Effector memory CD8-positive, alpha-beta T cell (primary cell): ENCODE measurements around the gene CHN2.
A peak's percentile ranks its signal among the peaks of the same experiment; 100 is the strongest.

Experiments
- ATAC-seq: fragments of 150-1000 bp; cut with Tn5 transposase; replicated peaks from 2 replicates; pipeline ENCODE4 v1.10.0; 2021; ENCODE audit warnings: mild to moderate bottlenecking, moderate library complexity
- DNase-seq, 3 experiments: peaks; one replicate each; pipeline ENCODE4 v3.0.0; 2021
- H3K27ac Mint-ChIP-seq, 2 donors: one replicate each; pipeline ENCODE4 v1.8.0; 2022; ENCODE audit warnings: mild to moderate bottlenecking in 2 of 2, mixed read lengths in 2 of 2, moderate library complexity in 2 of 2
- H3K27me3 Mint-ChIP-seq, 2 donors: one replicate each; pipeline ENCODE4 v1.8.0; 2022; ENCODE audit warnings: mixed read lengths in 2 of 2
- H3K36me3 Mint-ChIP-seq: one replicate; pipeline ENCODE4 v1.8.0; 2022; ENCODE audit warnings: mild to moderate bottlenecking, moderate library complexity, mixed read lengths; ENCODE audit not compliant: insufficient read depth
- H3K4me1 Mint-ChIP-seq, 2 donors: one replicate each; pipeline ENCODE4 v1.8.0; 2022; ENCODE audit warnings: low read depth in 2 of 2, mixed read lengths in 2 of 2
- H3K4me3 Mint-ChIP-seq, 2 donors: one replicate each; pipeline ENCODE4 v1.8.0; 2022; ENCODE audit warnings: mild to moderate bottlenecking in 2 of 2, mixed read lengths in 2 of 2, moderate library complexity in 2 of 2
- H3K9me3 Mint-ChIP-seq, 2 donors: one replicate each; pipeline ENCODE4 v1.8.0; 2022; ENCODE audit warnings: mixed read lengths in 2 of 2

Gene CHN2

GRCh38 chr7:29277436-29278215, 83.1 kb downstream of the CHN2 start:
- DNase-seq (no peak), ATAC-seq (no peak)
- Mint-ChIP-seq H3K4me3 (no peak overlapping the region), H3K36me3 (no peaks in the 10 kb centered on the region), H3K4me1 (peaks cover 31 to 54% of the 10 kb centered on the region in 2 donors), H3K27me3 (no peaks in the 10 kb centered on the region), H3K27ac (no peak overlapping the region), H3K9me3 (no peaks in the 10 kb centered on the region)

- peaks cover 29 to 51% of the 10 kb centered on the region in 2 donors for H3K4me1 Mint-ChIP-seq
- no peak overlapping the region for H3K4me3 Mint-ChIP-seq
- no peak for ATAC-seq
- H3K27me3 Mint-ChIP-seq = no peaks in the 10 kb centered on the region
- no peaks in the 10 kb centered on the region for H3K36me3 Mint-ChIP-seq
- H3K9me3 Mint-ChIP-seq = no peaks in the 10 kb centered on the region
- no peak for DNase-seq
- H3K27ac Mint-ChIP-seq = no peak overlapping the region
Measured at GRCh38 chr7:29278337-29279069, 83.9 kb downstream of the CHN2 start.

GRCh38 chr7:29281782-29282541, 87.4 kb downstream of the CHN2 start:
- no peak overlapping the region for H3K27ac Mint-ChIP-seq
- H3K4me3 Mint-ChIP-seq = no peak overlapping the region
- no peaks in the 10 kb centered on the region for H3K36me3 Mint-ChIP-seq
- H3K4me1 Mint-ChIP-seq = peaks cover 26 to 44% of the 10 kb centered on the region in 2 donors
- H3K27me3 Mint-ChIP-seq = no peaks in the 10 kb centered on the region
- DNase-seq (no peak), ATAC-seq (no peak)
- H3K9me3 Mint-ChIP-seq = no peaks in the 10 kb centered on the region

GRCh38 chr7:29282819-29283414, 88.3 kb downstream of the CHN2 start:
- no peak overlapping the region for H3K27ac Mint-ChIP-seq
- H3K4me1 Mint-ChIP-seq = peaks cover 23 to 40% of the 10 kb centered on the region in 2 donors
- DNase-seq (no peak), ATAC-seq (no peak)
- H3K4me3 Mint-ChIP-seq = no peak overlapping the region
- no peaks in the 10 kb centered on the region for H3K36me3 Mint-ChIP-seq
- H3K27me3 Mint-ChIP-seq = no peaks in the 10 kb centered on the region
- H3K9me3 Mint-ChIP-seq = no peaks in the 10 kb centered on the region

- no peaks in the 10 kb centered on the region for H3K36me3 Mint-ChIP-seq
- peak overlapping the region; percentile 78 to 85 for H3K27ac Mint-ChIP-seq
- H3K4me3 Mint-ChIP-seq = peak overlapping the region; percentile 29 to 70
- no peak for ATAC-seq
- no peak for DNase-seq
- H3K4me1 Mint-ChIP-seq = peaks cover 25 to 39% of the 10 kb centered on the region in 2 donors
- H3K27me3 Mint-ChIP-seq = no peaks in the 10 kb centered on the region
- H3K9me3 Mint-ChIP-seq = no peaks in the 10 kb centered on the region
Measured at GRCh38 chr7:29284696-29285443, 90.3 kb downstream of the CHN2 start.

- peaks cover 24 to 35% of the 10 kb centered on the region in 2 donors for H3K4me1 Mint-ChIP-seq
- H3K27ac Mint-ChIP-seq = peak overlapping the region; percentile 78 to 85
- peak; percentile 96 for ATAC-seq
- DNase-seq = peak; percentile 9 to 46 (median 33)
- no peaks in the 10 kb centered on the region for H3K9me3 Mint-ChIP-seq
- H3K36me3 Mint-ChIP-seq = no peaks in the 10 kb centered on the region
- H3K27me3 Mint-ChIP-seq = no peaks in the 10 kb centered on the region
- peak overlapping the region; percentile 29 to 70 for H3K4me3 Mint-ChIP-seq
Measured at GRCh38 chr7:29285444-29285793, 90.8 kb downstream of the CHN2 start.

GRCh38 chr7:29285861-29286260, 91.3 kb downstream of the CHN2 start:
- no peaks in the 10 kb centered on the region for H3K27me3 Mint-ChIP-seq
- peaks cover 24 to 33% of the 10 kb centered on the region in 2 donors for H3K4me1 Mint-ChIP-seq

GRCh38 chr7:29287366-29287765, 92.8 kb downstream of the CHN2 start:
- ATAC-seq = no peak

More at GRCh38 chr7:29285861-29286260, 91.3 kb downstream of the CHN2 start:
- H3K36me3 Mint-ChIP-seq = no peaks in the 10 kb centered on the region
- H3K4me3 Mint-ChIP-seq = peak overlapping the region; percentile 29 to 70
- ATAC-seq (no peak), DNase-seq (no peak)
- H3K9me3 Mint-ChIP-seq = no peaks in the 10 kb centered on the region
- H3K27ac Mint-ChIP-seq = peak overlapping the region in 1 of 2 donors; percentile 85

GRCh38 chr7:29288181-29289091, 93.9 kb downstream of the CHN2 start:
- Mint-ChIP-seq H3K4me3 (no peak overlapping the region), H3K27ac (no peak overlapping the region), H3K4me1 (peaks cover 24 to 27% of the 10 kb centered on the region in 2 donors), H3K36me3 (no peaks in the 10 kb centered on the region), H3K9me3 (no peaks in the 10 kb centered on the region), H3K27me3 (no peaks in the 10 kb centered on the region)
- ATAC-seq (no peak), DNase-seq (no peak)

More at GRCh38 chr7:29287366-29287765, 92.8 kb downstream of the CHN2 start:
- no peaks in the 10 kb centered on the region for H3K9me3 Mint-ChIP-seq
- no peak for DNase-seq
- no peaks in the 10 kb centered on the region for H3K27me3 Mint-ChIP-seq
- peak overlapping the region in 1 of 2 donors; percentile 4 for H3K27ac Mint-ChIP-seq
- no peaks in the 10 kb centered on the region for H3K36me3 Mint-ChIP-seq
- H3K4me3 Mint-ChIP-seq = no peak overlapping the region
- peaks cover 24 to 30% of the 10 kb centered on the region in 2 donors for H3K4me1 Mint-ChIP-seq

- Mint-ChIP-seq H3K27ac (no peak overlapping the region), H3K9me3 (no peaks in the 10 kb centered on the region), H3K36me3 (no peaks in the 10 kb centered on the region), H3K4me3 (no peak overlapping the region), H3K27me3 (no peaks in the 10 kb centered on the region), H3K4me1 (peaks cover 24 to 29% of the 10 kb centered on the region in 2 donors)
- DNase-seq (no peak), ATAC-seq (no peak)
Measured at GRCh38 chr7:29289156-29290021, 94.8 kb downstream of the CHN2 start.

- DNase-seq (no peak), ATAC-seq (no peak)
- peaks cover 12 to 17% of the 10 kb centered on the region in 2 donors for H3K4me1 Mint-ChIP-seq
- H3K27me3 Mint-ChIP-seq = no peaks in the 10 kb centered on the region
- no peaks in the 10 kb centered on the region for H3K9me3 Mint-ChIP-seq
- no peaks in the 10 kb centered on the region for H3K36me3 Mint-ChIP-seq
- H3K27ac Mint-ChIP-seq = no peak overlapping the region
- H3K4me3 Mint-ChIP-seq = no peak overlapping the region
Measured at GRCh38 chr7:29290829-29291228, 96.3 kb downstream of the CHN2 start.
